NCI-H1417 (cell line): ENCODE data around the gene ACTR3C.
"Not testable (repeated sequence)": the region's sequence is repeated elsewhere in the genome, so short reads cannot be mapped to it uniquely, and the experiment has no call there.

ENCODE experiments used
- DNase-seq, 3 experiments: peaks; one replicate each; lab custom pipeline; 2025; lab: John Stamatoyannopoulos, UW

Gene ACTR3C

DNA sequence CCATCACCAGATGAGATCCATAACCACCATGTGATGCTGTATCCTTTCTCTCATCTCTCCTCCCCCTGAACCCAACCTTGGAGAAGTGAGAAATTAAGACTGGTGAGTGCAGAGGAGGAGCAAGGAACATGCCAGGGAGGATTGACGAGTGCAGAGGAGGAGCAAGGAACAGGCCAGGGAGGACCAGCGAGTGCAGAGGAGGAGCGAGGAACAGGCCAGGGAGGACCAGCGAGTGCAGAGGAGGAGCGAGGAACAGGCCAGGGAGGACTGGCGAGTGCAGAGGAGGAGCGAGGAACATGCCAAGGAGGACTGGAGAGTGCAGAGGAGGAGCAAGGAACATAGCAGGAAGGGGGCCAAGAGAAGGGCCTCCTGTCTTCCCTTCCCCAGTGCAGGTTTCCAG, 118.8 kb downstream of the ACTR3C start:
- DNase-seq, result not testable (repeated sequence)

DNA sequence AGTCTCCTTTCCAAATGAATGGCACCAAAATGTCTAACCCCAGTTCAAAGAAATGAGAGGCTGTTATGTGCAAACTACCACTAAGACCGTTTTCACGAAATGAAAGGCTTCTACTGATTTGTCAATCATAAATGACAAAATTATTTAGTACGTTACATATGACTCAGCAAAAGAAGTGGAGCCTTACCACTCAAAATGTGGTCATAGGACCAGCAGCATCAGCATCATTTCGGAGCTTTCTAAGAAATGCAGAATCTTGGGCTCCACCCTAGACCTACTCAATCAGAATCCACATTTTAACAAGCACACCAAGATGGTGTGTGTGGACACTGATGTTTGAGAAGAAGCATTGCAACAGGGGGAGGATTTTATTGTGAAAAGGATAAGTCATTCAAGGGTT, 120.5 kb downstream of the ACTR3C start:
- not testable (repeated sequence) for DNase-seq
